Measurements from ENCODE around the gene SLC46A1.

DNA sequence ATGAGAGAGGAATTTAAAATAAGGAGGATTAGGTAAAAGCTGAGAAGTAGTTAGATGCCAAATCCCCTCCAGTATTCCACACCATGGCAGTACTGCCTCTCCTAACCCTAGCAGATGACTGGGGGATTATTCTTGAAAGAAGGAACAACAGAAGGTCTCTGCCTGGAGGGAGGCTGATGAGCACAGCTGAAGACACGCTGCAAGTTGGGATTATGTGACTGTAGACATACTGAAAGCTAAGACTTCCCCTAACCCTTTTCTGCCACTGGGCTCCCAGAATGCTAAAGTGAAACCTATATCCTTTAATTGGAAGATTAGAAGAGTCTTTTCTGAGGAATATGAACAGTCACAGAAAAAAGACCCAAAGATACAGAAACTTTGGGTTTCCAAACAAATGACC is 27.7 kb upstream of the SLC46A1 start:
- TF ChIP-seq, protein P1, sequence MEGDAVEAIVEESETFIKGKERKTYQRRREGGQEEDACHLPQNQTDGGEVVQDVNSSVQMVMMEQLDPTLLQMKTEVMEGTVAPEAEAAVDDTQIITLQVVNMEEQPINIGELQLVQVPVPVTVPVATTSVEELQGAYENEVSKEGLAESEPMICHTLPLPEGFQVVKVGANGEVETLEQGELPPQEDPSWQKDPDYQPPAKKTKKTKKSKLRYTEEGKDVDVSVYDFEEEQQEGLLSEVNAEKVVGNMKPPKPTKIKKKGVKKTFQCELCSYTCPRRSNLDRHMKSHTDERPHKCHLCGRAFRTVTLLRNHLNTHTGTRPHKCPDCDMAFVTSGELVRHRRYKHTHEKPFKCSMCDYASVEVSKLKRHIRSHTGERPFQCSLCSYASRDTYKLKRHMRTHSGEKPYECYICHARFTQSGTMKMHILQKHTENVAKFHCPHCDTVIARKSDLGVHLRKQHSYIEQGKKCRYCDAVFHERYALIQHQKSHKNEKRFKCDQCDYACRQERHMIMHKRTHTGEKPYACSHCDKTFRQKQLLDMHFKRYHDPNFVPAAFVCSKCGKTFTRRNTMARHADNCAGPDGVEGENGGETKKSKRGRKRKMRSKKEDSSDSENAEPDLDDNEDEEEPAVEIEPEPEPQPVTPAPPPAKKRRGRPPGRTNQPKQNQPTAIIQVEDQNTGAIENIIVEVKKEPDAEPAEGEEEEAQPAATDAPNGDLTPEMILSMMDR (conservative IDR thresholded peaks at IDR 0.05; ENCODE audit: low read length), result no peak
- TF ChIP-seq EZH2phosphoT487 (IDR thresholded peaks at IDR 0.05; ENCODE audit: borderline replicate concordance), result no peak
